ENCODE results near the gene BTBD9. TPM values are rescaled to one million over a fixed set of nuclear protein-coding genes. Genes with fewer than 3 reads are reported as not detected.

BTBD9 gene
- total and polyA plus RNA-seq, 2 donors (not counting 1 experiment from before 2014, with no cell fraction given), result 4.1 to 48.9 TPM

- H3K9me3 ChIP-seq (ENCODE audit: control extremely low read depth in 1 of 3, control insufficient read depth in 2 of 3, insufficient read depth in 1 of 3, low read length in 2 of 3), result no peaks in the 10 kb centered on the region
- CTCF ChIA-PET, result interaction anchor here (1.5 kb wide), 1 partner anchor 302 kb away, joined by 3 read pairs; no protein-coding TSS in a partner anchor
- Mint-ChIP-seq H3K27ac (no peak overlapping the region), H3K9me3 (ENCODE audit: insufficient read depth) (no peaks in the 10 kb centered on the region), H3K27me3 (no peaks in the 10 kb centered on the region), H3K4me1 (no peaks in the 10 kb centered on the region), H3K4me3 (no peak overlapping the region)
- H3K4me2 ChIP-seq (replicated peaks; ENCODE audit: low read depth, low read length, poor library complexity, severe bottlenecking), result no peak overlapping the region
- no peak overlapping the region for H3K9ac ChIP-seq (ENCODE audit: low read length)
- no peak overlapping the region for H3K27ac ChIP-seq (ENCODE audit: low read length in 2 of 2)
- H3K36me3 ChIP-seq (replicated peaks in 1 of 2; ENCODE audit: control extremely low read depth in 1 of 2, control insufficient read depth in 1 of 2, extremely low read depth in 1 of 2, insufficient read depth in 2 of 2, low read length in 1 of 2), result peaks cover 0 to 21% of the 10 kb centered on the region in 2 experiments
- H3K27me3 ChIP-seq (replicated peaks in 1 of 4; ENCODE audit: control extremely low read depth in 1 of 4, control insufficient read depth in 3 of 4, insufficient read depth in 4 of 4, low read length in 3 of 4), result no peaks in the 10 kb centered on the region
- ATAC-seq (ENCODE audit: low read depth) (no peak), DNase-seq (no peak)
- H3K4me3 ChIP-seq (ENCODE audit: control extremely low read depth in 1 of 5, extremely low read depth in 1 of 5, insufficient read depth in 1 of 5, low read depth in 2 of 5, low read length in 4 of 5), result no peak overlapping the region
- no peak for TF ChIP-seq EZH2 (IDR thresholded peaks at IDR 0.05; ENCODE audit: borderline replicate concordance, insufficient read depth, low read depth, low read length, poor library complexity, severe bottlenecking)
- no peak for TF ChIP-seq CTCF (IDR thresholded peaks at IDR 0.05)
- POLR2A ChIA-PET, result no interaction called here
- no peaks in the 10 kb centered on the region for H4K20me1 ChIP-seq (ENCODE audit: control insufficient read depth, insufficient read depth, low read length, poor library complexity, severe bottlenecking)
- H3K4me1 ChIP-seq (ENCODE audit: control insufficient read depth in 2 of 2, insufficient read depth in 2 of 2, low read length in 2 of 2), result no peaks in the 10 kb centered on the region
- WGBS (ENCODE audit: insufficient coverage), result 98% methylated on average over 5 of the region's 5 CpGs
- H2AFZ ChIP-seq (ENCODE audit: insufficient read depth, low read depth, low read length, poor library complexity, severe bottlenecking), result no peak overlapping the region
- no peaks in the 10 kb centered on the region for H3K79me2 ChIP-seq (ENCODE audit: control insufficient read depth, insufficient read depth, low read length)
- intact Hi-C loops (cut with micrococcal nuclease), result no loop called here
Measured at GRCh38 chr6:38192487-38192886, 447.2 kb downstream of the BTBD9 start.

- Mint-ChIP-seq H3K4me1 (no peaks in the 10 kb centered on the region), H3K27ac (no peak overlapping the region), H3K9me3 (ENCODE audit: insufficient read depth) (no peaks in the 10 kb centered on the region), H3K4me3 (no peak overlapping the region), H3K27me3 (no peaks in the 10 kb centered on the region)
- ATAC-seq (ENCODE audit: low read depth) (no peak), DNase-seq (no peak)
- H3K79me2 ChIP-seq (ENCODE audit: control insufficient read depth, insufficient read depth, low read length), result no peaks in the 10 kb centered on the region
- intact Hi-C loops (cut with micrococcal nuclease), result no loop called here
- no peak overlapping the region for H3K4me3 ChIP-seq (ENCODE audit: control extremely low read depth in 1 of 5, extremely low read depth in 1 of 5, insufficient read depth in 1 of 5, low read depth in 2 of 5, low read length in 4 of 5)
- H3K9me3 ChIP-seq (ENCODE audit: control extremely low read depth in 1 of 3, control insufficient read depth in 2 of 3, insufficient read depth in 1 of 3, low read length in 2 of 3), result no peaks in the 10 kb centered on the region
- no peak overlapping the region for H2AFZ ChIP-seq (ENCODE audit: insufficient read depth, low read depth, low read length, poor library complexity, severe bottlenecking)
- CTCF ChIA-PET, result interaction anchor here (1.5 kb wide), 1 partner anchor 302 kb away, joined by 3 read pairs; no protein-coding TSS in a partner anchor
- no peaks in the 10 kb centered on the region for H3K27me3 ChIP-seq (replicated peaks in 1 of 4; ENCODE audit: control extremely low read depth in 1 of 4, control insufficient read depth in 3 of 4, insufficient read depth in 4 of 4, low read length in 3 of 4)
- POLR2A ChIA-PET, result no interaction called here
- 90% methylated on average over 7 of the region's 9 CpGs for WGBS (ENCODE audit: insufficient coverage)
- no peaks in the 10 kb centered on the region for H4K20me1 ChIP-seq (ENCODE audit: control insufficient read depth, insufficient read depth, low read length, poor library complexity, severe bottlenecking)
- no peak overlapping the region for H3K4me2 ChIP-seq (replicated peaks; ENCODE audit: low read depth, low read length, poor library complexity, severe bottlenecking)
- H3K9ac ChIP-seq (ENCODE audit: low read length), result no peak overlapping the region
- peaks cover 0 to 17% of the 10 kb centered on the region in 2 experiments for H3K36me3 ChIP-seq (replicated peaks in 1 of 2; ENCODE audit: control extremely low read depth in 1 of 2, control insufficient read depth in 1 of 2, extremely low read depth in 1 of 2, insufficient read depth in 2 of 2, low read length in 1 of 2)
- no peaks in the 10 kb centered on the region for H3K4me1 ChIP-seq (ENCODE audit: control insufficient read depth in 2 of 2, insufficient read depth in 2 of 2, low read length in 2 of 2)
- TF ChIP-seq EZH2 (IDR thresholded peaks at IDR 0.05; ENCODE audit: borderline replicate concordance, insufficient read depth, low read depth, low read length, poor library complexity, severe bottlenecking) (no peak), CTCF (IDR thresholded peaks at IDR 0.05) (no peak)
- no peak overlapping the region for H3K27ac ChIP-seq (ENCODE audit: low read length in 2 of 2)
Measured at GRCh38 chr6:38192011-38192410, 447.7 kb downstream of the BTBD9 start.

All from B cell (primary cell).